ENCODE results near the gene ACO2.

- TF ChIP-seq CTCF (IDR thresholded peaks at IDR 0.05; ENCODE audit: low read depth, low read length, poor library complexity, severe bottlenecking), result no peak
- no peak for TF ChIP-seq EZH2phosphoT487 (IDR thresholded peaks at IDR 0.05; ENCODE audit: borderline replicate concordance, low read length)
Observed at GRCh38 chr22:41474872-41475451, 6.0 kb downstream of the ACO2 start.
